Muscle of arm (tissue), 12 donors: Measurements from ENCODE around the gene PRKAR1B. TPM values are rescaled to one million over a fixed set of nuclear protein-coding genes. Genes with fewer than 3 reads are reported as not detected.
"Not testable (repeated sequence)": the region's sequence is repeated elsewhere in the genome, so short reads cannot be mapped to it uniquely, and the experiment has no call there.

Source experiments
- DNase-seq: peaks from one replicate; pipeline ENCODE4 v3.0.0-alpha.2; 2013
- polyA plus RNA-seq, 12 donors: library from polyadenylated mRNA; unstranded; fragments of 120-200 nt; gene quantifications; one replicate each; pipeline ENCODE4 v1.2.1, GENCODE V29; 2013; ENCODE audit not compliant: insufficient read length in 12 of 12

PRKAR1B gene
- polyA plus RNA-seq, 12 donors: 24.3 to 65.7 (median 26.8) TPM; not detected in 1

DNA sequence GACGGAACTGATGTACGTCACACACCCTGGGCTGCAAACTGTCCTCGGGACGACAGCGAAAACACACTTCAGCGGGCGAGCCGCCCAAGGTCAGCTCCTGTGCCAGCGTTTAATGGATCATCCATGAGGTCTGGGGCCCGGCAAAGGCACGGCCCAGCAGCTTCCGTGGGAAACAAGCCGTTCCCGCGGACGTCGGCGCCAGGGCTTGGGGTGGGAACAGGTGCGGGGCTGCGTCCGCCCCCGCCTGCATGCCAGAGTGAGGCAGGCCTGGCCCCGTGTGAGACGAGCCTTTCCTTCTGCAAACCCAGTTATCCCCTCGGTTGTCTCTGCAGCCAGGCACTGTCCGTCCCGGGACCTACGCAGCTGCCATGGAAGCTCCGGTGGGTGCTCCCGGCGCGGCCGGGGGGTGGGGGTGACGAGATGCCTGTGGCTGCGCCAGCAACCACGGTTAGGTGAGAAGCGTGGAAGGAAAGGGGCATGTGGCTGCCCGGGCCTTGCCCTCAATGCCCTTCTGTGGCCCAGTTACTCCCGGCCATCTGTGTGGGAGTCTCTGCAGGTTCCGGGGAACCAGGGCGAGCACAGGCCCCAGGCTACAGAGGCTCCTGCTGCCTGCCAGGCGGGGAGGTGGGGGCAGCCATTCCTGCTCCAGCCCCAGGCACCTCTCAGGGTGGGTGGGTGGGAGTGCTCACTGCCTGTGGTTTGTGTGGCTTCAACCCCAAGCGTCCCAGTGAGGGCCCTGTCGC lies 165.3 kb downstream of the PRKAR1B start:
- no peak for DNase-seq

DNA sequence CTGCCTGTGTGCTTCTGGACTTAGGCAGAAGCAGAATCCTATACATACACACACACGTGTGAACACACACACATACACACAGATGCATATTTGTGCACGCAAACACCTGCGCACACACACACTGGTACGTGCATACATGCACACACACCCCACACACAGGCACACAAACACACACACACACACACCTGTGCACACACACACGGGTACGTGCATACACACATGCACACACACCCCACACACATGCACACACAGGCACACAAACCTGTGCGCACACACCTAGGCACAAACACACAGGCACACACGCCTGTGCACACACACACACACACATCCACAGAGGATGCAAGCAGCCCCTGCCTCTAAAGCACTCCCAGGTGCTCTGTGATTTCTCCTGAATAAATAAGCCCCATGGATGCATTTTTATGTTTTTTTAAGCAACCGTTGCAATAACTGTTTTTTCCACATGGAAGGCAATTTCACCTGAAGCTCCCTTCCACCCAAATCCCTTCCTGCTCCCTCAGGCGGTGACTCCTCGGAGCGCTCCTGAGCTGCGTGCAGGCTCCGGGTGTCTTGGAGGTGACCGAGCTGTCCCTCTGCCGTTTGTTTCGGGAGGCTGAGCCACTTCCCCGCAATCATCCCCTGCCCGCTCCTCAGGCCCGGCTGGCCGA lies 166.0 kb downstream of the PRKAR1B start:
- DNase-seq: no peak

DNA sequence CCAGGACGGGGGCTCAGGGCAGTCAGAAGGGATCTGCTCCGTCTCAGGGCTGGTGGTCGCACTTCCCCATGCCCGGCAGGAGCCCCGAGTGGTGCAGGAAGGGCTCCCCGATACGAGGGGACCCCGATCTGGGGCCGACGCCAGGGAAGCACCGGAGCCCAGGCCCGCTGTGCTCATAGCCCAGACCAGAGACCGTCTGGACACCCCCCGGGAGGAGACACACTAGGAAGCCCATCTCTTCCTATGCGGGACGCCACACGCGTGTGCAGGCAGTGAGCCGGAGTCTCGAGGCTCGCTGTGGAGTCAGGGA lies 167.7 kb downstream of the PRKAR1B start:
- DNase-seq: no peak

DNA sequence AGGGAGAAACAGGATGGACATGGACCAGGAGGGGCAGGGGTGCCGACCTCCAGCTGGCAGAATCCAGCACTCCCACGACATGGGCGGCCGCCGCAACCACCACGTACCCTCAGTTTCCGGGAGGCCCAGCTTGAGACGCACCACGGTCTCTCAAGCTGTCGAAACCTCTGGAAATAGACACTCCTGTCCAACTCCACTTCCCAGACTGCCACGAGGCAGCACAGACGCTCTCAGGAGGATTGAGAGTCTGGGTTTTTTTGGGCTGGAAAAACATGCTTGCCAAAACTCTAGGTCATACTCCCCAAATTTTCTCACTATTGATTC lies 169.6 kb downstream of the PRKAR1B start:
- DNase-seq: no peak

DNA sequence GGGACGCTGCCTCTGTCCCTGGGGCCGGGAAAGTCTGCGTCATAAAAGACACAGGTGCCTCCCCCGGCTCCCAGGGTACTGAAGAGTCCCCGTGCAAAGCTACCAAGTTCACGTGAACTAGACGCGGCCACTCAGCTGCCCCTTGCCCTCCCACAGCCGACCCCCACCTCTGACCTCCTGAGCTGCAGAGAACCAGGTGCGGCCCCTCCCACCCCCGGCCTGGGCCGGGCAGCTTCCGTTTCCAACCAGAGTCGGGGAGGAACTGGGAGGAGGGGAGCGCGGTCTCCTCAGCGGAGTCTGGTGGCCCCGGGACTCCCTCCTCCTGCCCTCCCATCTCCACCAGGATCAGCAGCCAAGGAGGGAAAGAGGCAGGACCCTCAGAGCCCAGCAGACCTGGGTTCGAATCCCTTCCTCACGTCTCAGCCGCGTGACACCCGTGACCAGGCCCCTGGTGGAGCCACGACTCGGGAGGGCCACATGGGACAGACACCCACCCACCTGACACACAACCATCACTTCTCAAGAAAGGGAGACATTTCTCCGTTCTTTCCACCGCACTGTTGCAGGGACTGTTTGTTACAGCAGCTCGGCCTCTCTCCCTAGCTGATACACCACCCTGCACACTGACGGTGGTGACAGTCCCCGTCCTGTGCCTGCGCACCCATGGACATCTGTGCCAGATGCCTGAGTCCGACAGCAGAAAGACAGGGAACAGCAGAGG lies 170.1 kb downstream of the PRKAR1B start:
- DNase-seq: no peak

DNA sequence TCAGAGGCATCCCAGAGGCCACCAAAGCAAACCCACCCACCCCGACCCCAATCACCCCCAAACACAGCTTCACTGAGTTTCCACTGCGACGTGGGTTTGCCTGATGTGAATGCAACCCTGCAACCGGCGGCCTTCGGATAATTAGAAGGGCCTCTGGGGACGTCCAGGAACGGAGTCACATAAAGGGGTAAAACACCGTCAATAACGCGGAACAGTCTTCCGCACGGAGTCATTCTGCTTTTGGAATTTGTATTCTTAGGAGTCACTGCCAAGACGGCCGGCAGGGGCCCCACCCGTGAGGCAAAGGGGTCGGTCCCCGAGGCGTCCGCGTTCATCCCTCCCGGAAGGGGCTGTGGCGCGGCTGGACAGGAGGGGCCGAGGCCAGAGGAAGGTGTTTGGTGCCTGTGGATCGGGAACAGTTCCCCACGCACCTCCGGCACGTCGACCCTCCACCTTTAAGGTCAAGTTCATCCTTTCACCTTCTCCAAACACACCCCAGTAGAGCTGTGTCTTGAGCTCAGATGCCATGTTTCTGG lies 170.7 kb downstream of the PRKAR1B start:
- no peak for DNase-seq

DNA sequence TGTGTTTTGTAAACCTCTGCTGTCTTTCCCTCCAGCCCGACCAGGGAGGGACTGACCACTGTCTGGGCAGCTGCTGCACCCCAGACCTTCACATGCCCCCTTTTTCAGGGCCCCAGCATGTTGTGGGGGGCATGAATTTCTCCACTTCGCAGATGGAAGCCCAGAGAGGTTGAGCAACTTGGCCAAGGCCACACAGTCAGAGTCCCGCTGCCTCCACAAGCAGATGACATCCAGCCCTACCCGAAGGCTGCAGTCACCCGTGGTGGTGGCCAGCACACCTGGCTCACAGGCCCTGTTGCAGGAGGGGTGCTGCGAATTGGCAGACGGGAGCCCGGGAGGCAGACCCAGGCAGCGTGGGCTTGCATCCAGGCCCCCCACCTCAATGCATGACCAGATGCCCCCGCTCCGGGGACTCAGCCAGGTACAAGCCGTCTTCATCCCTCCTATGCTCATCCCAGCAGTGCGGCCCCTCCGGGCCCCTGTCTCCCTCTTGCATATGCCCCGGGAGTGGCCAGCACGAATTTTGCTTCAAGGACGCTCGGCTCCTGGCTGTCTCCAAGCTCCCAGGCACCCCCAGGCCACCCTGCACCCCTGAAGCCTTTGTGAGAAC lies 171.4 kb downstream of the PRKAR1B start:
- no peak for DNase-seq

DNA sequence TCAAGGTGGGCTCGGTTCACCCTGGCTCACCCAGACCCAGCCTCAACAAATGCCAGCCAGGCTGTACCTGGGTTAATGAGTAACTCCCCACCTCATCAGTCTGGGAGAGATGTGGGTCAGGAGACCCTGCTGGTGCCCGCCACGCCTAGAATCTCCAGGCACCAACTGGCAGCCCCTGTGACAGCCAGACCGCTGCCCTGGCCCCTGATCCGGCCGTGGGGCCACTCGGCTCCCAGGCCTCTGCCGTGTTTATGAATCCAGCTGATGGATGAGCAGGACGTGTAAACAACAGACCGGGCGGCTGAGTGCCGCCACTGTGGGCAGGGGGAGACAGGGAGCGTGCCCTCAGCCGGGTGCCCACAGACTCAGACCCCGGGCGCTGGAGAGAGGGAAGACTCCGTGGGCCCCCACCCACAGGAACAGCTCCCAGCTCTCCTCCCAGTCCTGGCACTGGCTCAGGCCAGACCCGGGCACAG lies 173.4 kb downstream of the PRKAR1B start:
- DNase-seq: no peak

DNA sequence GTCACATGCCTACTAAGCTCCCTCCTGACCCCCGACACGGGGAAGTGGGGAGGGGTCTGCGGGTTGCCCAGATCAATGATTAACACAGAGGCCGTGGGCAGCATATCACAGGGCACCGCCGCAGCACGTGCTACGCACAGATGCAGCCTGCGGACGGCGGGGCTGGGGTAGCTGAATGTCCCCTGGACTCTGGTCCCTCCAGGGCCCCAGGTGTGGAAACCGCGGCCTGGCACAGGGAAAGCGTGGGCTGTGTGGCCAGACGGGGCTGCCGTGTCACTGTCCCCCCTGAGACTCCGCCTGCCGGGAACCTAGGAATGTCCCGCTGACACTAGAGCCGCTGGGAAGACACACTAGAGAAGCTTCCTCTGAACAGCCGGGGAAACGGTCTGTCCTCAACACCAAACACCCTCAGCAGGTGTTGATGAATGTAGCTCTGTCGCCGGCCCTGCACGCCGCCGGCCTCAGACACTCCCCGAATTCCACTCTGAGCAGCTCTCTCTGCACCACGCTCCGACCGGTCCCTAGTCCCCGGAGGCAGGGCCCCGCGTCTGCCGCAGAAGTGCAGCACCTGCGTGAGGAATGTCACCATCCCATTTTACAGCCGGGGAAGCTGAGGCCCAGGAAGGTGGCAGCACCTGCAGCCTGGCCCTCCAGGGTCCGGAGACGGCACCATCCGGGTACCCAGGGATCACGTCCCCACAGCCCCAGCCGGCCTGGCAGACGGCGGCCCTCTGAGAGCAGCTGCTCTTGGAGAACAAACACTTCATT lies 174.0 kb downstream of the PRKAR1B start:
- DNase-seq: no peak

DNA sequence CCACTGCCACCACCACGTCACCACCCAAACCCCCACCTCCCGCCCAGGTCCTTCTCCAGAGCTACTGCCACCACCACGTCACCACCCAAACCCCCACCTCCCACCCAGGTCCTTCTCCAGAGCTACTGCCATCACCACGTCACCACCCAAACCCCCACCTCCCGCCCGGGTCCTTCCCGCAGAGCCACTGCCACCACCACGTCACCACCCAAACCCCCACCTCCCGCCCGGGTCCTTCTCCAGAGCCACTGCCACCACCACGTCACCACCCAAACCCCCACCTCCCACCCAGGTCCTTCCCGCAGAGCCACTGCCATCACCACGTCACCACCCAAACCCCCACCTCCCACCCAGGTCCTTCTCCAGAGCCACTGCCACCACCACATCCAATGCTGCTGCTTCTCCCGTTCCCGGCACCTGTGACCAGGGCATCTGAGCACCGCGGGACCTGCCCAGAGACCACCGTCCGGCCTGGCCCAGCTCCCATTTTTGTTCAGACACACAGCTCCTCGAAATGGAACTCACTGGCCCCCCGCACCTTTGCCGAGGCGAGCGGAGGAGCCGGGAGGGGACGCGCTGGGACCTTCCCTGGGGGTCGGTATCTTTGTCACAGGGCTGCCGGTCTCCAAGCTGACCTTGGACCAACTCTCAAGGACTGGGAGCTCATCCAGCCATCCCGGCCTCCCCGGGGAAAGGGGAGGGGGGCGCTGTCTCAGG lies 174.8 kb downstream of the PRKAR1B start:
- DNase-seq: not testable (repeated sequence)

DNA sequence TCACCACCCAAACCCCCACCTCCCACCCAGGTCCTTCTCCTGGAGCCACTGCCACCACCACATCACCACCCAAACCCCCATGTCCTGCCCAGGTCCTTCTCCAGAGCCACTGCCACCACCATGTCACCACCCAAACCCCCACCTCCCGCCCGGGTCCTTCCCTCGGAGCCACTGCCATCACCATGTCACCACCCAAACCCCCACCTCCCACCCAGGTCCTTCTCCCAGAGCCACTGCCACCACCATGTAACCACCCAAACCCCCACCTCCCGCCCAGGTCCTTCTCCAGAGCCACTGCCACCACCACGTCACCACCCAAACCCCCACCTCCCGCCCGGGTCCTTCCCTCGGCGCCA lies 175.5 kb downstream of the PRKAR1B start:
- not testable (repeated sequence) for DNase-seq

DNA sequence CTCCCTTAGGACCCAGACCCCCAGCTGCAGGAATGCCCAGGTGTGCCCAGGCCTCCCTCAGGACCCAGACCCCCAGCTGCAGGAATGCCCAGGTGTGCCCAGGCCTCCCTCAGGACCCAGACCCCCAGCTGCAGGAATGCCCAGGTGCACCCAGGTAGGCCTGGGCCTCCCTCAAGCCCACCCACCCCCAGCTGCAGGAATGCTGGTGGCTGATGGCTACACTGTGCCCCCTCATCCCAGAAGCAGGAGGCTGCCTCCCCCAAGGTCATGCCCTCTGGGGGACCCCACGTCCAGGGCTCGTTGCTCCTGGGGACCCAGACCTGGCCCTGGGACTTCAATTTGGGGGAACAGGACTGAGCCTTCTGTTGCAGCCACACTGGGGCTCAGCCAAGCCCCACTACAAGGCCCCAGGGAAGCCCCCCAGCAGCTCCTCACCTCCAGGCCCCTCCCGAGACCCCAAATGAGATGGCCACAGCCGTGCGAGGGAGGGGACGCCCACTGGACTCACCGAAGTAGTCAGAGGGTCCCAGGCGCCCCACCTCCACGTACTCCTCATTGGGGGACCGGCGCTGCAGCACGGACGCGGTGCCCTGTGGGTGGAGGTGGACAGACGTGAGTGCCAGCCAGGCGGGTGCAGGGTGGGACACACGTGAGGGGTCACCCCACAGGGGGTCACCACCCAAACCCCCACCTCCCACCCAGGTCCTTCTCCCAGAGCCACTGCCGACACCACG lies 176.0 kb downstream of the PRKAR1B start:
- DNase-seq: no peak

DNA sequence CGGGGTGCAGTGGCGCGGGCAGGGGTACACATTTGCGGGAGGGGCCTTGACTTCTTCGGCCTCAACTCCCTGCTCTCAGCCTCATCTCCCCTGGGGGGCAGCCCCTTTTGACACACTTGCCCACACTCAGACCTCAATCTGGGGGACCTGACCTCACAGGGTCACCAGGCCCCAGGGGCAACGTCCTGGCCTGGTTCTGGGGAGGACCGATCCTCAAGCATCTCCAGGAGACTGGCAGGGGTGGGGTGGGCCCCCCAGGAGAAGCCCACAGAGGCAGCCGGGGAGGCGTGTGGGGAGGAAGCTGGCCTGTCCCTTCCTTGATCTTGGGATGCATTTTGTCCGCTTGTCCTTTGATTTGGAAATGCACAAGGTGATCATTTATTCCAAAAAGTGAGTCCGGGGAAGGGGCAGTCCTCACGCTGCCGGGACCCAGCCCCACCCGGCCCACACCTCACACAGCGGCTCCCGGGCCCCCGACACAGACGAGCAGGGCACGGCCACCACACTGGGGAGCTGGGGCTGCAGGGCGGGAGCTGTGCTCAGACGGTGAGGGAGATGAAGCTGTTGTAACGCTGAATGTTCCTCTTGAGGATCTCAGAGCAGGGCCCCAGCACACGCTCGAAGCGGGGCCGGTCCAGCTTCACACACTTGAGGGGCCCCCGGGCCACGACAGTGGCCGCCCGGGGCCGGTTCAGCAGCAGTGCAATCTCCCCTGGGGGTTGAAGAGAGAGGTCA lies 177.0 kb downstream of the PRKAR1B start:
- no peak for DNase-seq

DNA sequence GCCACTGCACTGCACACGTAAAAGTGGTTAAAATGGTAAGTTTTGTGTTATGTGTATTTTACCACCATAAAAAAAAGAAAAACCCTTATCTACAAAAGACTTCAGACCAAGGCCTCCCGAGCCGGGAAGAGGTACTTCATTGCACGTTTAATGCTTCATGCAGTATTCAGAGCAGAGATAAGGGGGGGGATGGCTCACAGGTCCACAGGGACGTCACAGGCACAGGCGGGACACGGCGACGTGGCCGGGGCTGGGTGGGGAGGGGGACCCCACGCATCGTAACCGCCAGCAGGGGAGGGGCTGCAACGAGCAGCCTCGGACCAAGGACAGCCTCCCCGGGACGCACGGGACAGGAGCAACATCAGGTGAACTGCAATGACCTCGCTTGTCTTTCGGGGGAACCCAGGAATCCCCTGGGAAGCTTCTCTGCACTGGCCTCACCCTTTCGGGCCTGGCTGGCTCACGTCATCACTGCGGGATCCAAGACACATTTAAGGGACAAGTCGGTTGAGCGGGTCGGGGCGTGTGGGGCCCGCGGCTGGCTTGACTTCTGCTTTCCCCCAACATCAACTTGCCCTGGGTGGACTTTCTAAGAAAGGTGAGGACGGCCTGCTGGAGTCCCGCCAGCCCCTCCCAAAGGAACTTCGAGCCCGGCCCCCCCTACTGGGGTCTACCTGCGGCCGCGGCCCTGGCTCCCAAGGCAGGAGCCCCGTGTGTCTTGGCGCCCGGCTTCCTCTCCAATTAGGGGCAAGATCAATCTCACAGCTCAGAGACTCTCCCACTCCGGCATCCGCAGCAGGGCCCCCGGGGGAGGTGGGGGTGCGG lies 177.8 kb downstream of the PRKAR1B start:
- no peak for DNase-seq

DNA sequence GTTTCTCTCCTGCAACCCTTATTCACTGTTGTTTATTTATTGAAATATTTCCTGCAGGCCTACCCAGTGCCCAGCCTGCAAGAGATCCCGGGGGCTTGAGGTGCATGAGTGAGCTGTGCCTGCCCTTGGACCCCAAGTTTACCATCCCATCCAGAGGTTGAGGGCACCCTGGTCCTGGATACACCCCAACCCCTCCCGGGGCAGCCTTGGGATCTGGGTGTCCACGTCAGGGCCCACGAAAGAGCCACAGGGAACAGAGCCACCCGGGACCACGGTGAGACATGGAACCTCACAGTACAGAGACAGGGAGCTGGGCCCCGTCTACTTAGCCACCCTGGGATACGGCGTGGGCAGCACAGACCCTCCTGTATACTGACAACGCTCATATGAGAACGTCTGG lies 178.7 kb downstream of the PRKAR1B start:
- no peak for DNase-seq

DNA sequence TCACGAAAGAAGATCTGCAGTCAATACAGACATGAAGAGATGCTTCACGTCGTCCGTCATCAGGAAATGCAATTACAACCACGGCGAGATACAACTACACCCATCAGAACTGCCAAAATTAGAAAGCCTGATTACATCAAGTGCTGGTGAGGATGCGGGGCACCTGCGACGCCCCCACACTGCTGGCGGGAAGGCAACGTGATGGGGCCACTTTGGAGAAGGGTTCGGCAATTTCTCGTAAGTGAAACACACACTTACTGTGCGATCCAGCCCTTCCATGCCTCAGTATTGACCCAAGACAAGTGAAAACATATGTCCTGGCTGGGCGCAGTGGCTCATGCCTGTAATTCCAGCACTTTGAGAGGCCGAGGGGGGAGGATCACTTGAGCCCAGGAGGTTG lies 181.6 kb downstream of the PRKAR1B start:
- no peak for DNase-seq

DNA sequence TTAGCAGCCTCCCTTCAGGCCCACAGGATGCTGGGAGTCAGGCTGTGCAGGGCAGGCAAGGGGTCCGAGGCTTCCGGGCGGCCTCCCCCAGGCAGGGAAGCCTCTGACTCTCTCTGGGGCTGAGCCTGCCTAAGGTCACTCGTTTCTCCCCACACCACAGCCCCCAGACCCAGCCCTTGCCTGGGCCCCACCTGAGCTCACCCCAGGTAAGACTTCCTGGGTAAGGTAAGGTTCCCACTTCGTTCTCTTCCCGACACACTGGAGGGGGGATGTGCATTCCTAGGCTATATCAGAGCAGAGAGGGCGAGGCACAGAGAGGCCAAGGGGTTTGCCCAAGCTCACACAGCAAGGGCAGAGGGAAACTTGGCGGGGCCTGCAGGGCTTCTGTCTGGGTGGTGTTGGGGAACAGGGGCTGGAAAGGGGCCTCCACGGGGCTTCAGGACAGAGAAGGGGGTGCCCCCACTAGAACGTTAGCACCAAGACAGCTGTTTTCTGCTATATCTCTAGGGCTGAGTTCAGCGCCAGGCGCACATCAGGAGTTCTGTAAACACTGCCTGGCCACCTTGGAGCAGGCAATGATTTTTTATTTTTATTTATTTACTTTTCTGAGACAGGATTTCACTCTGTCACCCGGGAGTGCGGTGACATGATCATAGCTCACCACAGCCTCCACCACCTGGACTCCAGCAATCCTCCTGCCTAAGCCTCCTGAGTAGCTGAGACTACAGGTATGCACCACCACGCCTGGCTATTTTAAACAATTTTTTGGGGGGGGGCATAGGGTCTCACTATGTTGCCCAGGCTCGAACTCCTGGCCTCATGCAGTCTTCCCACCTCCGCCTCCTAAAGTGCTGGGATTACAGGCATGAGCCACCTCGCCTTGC lies 182.5 kb downstream of the PRKAR1B start:
- no peak for DNase-seq
